GM19239 (cell line): ENCODE measurements around the gene HHAT.

ENCODE experiments used
- DNase-seq: peaks from one replicate; pipeline ENCODE4 v3.0.0; 2011; ENCODE audit warnings: low spot score; ENCODE audit not compliant: insufficient read length
- FAIRE-seq: peaks from 2 replicates; lab custom pipeline; 2011; peaks lifted over from hg19 to GRCh38; lab: Jason Lieb, UNC

Gene HHAT

GRCh38 chr1:210313046-210313595 is 15.6 kb upstream of the HHAT start:
- no peak for FAIRE-seq
- no peak for DNase-seq

DNA sequence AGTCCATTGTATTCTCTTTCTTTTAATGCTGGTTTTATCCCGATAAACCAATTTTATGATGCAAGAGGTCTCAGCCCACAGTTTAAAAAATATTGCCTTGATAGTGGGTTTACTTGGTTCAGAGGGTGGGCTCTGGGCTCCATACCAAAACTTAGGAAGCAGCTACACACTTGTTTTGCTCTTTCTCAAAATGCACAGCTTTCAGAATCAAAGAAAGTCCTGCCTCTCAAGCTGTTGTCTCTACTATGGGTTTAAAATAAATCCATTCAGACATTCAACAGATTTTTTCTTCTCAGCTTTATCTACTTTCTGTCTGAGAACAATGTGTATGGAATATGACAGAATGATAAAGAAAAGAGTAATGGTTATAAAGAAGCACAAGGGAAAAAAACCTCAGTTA is 14.8 kb upstream of the HHAT start:
- no peak for DNase-seq
- no peak for FAIRE-seq

DNA sequence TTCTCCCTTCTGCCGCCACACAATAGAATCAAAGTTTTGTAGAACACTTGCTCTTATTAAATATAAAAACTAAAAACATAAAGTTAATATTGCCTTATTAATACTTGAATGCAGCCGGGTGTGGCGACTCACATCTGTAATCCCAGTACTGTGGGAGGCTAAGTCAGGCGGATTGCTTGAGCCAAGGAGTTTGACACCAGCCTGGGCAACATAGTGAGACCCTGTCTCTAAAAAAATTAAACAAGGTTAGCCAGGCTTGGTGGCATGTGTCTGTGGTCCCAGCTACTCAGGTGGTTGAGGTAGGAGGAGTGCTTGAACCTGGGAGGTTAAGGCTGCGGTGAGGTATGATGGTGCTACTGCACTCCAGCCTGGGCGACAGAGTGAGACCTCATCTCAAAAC is 13.2 kb upstream of the HHAT start:
- no peak for DNase-seq
- FAIRE-seq: no peak

- FAIRE-seq: no peak
- DNase-seq: no peak
These were observed 7.6 kb upstream of the HHAT start for GRCh38 chr1:210321131-210321530.

DNA sequence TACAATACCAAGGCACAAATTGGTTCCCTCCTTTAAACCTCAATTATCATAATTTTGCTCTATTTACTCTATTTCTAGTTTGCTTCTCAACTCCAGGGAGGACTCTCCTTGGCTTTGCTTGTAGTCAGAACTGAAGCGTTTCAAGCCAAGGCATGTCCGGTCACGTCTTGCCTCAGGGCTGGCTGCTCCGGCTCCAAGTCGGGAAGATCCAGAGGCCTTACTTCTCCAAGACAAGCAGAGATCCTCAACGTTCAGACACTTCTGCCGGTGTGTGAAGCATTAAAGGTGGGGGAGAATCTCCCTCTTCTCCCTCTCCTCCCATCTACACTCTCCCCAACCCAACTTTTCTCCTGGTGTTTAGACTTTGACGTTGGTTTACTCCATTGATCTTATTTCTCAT is 7.2 kb upstream of the HHAT start:
- DNase-seq (no peak), FAIRE-seq (no peak)

DNA sequence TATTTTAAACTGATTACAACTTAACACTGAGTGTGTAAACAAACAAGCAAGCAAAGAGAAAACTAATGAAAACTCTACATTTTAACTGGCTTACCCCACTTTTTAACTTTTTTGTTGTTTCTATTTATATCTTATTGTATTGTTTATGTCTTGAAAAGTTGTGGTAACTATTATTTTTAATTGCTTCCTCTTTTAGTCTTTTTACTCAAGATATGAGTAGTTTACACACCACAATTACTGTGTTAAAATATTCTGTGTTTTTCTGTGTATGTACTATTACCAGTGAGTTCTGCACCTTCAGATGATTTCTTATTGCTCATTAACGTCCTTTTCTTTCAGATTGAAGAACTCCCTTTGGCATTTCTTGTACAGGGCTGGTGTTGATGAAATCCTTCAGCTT is 4.7 kb upstream of the HHAT start:
- FAIRE-seq (peak; percentile 42), DNase-seq (no peak)

DNA sequence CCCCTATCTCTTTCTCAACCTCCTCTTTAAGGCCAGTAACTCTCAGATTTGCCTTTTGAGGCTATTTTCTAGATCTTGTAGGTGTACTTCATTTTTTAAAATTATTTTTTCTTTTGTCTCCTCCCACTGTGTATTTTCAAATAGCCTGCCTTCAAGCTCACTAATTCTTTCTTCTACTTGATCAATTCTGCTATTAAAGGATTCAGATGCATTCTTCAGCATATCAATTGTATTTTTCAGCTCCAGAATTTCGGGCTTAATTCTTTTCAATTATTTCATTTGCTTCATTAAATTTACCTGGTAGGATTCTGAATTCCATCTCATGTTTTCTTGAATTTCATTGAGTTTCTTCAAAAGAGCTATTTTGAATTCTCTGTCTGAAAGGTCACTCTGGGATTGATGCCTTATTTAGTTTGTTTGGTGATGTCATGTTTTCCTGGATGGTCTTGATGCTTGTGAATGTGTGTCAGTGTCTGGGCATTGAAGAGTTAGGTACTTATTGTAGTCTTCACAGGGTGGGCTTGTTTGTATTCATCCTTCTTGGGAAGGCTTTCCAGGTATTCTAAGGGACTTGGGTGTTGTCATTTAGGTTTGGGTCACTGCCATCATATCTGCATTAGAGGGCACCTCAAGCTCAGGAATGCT is 3.6 kb upstream of the HHAT start:
- FAIRE-seq: no peak
- no peak for DNase-seq

GRCh38 chr1:210328032-210328745 is 513 bp upstream of the HHAT start:
- FAIRE-seq (peak; percentile 4), DNase-seq (no peak)

GRCh38 chr1:210330279-210330866 is 1.7 kb downstream of the HHAT start:
- no peak for FAIRE-seq
- no peak for DNase-seq

- no peak for DNase-seq
- FAIRE-seq: no peak
These were observed 3.5 kb downstream of the HHAT start for GRCh38 chr1:210332233-210332632.

GRCh38 chr1:210332719-210333398 is 4.2 kb downstream of the HHAT start:
- DNase-seq (no peak), FAIRE-seq (peak; percentile 92)

- FAIRE-seq (no peak), DNase-seq (no peak)
These were observed 6.3 kb downstream of the HHAT start for GRCh38 chr1:210335001-210335400.

- no peak for DNase-seq
- no peak for FAIRE-seq
These were observed 7.7 kb downstream of the HHAT start for GRCh38 chr1:210336362-210336761.

- FAIRE-seq: no peak
- DNase-seq: no peak
These were observed 10.8 kb downstream of the HHAT start for GRCh38 chr1:210339500-210339899.

DNA sequence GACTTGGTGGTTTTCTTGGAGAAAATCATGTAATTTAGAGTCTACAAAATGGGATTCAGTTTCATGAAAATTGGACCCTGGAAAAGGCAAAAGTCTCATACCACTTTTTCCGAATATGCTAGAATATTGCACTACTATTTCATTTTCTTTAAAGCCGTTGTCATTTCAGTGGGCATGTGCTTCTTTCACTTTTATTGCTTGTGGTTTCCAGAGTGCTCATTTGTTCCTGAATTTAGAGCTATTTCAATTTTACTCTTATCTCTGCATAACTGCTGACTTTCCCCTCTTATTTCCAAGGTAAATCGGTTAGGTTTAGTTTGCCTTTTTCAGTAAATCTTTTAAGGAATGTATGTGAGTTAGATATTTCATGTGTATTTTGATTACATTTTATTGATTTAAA is 11.6 kb downstream of the HHAT start:
- peak; percentile 42 for FAIRE-seq
- DNase-seq: no peak

DNA sequence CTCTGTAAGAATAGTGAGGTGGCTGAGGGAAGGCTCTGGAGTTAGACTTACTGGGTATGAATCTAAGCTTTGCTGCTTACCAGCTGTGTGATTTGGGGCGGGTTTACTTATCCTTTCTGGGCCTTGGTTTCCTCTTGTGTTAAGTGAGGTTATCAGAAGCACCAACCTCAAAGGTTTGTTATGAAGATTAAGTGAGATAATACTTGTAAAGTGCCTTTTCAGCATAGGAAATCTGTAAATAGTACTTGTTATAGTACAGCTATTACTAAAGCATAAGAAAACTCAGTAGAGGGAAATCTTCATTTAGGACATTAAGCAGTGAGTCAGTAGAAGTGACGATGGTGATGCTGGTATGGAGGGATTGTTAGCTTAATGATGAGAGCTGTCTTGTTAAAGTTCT is 12.1 kb downstream of the HHAT start:
- no peak for DNase-seq
- FAIRE-seq: peak; percentile 68

DNA sequence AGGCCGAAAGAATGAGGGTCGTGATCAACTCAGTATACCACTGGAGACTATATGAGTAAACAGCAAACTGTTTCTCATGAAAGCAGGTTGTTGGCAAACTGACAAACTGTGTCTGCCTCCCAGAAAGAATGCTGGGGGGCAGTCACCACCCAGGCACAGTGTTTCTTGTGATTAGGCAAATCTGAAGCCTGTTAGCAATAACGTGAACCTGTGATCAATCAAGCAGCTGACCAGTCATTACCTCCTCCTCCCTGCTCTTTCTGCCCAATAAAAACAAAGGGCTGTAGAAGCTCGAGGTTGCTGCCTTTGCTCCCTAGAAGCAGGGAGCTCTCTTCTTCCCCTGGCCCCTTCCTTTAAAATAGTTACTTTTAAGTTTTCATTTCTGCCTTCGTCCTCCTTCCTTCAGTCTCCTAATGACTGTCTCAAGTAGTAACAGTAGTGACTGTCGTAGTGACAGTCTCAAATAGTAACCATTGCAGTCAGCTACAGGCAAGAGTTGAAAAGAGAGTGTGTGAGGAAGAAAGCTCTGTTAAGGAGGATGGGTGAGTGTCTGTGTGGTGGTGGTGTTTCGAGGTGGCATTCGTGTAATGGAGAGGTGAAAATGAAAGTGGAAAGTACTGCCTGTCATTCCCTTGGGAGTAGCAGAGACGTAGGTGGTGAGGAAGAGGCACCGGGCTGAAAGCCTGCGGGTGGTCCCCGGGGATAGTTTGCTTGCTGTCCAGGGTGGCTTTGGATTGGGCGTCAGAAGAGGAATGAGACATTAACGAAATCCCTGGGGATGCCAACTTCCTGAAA is 14.5 kb downstream of the HHAT start:
- FAIRE-seq (peak; percentile 90), DNase-seq (no peak)

DNA sequence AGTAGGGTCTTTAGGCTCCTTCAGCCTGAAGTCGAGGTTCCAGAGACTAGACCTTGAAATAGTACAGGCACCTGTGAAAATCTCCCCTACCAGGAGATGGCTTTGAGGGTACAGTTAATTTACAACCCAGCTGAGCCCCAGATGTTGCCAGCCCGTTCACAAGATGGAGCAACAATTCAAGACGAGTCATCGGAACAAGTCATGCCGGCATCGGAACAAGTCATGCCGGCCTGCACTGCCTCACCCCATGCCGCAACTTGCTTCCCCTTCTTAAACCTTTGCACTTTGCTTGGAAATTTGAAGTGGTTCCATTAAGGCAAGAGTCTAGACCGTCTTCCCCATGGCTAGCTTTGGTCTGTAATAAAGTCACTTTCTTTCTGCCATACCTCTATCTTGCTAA is 16.0 kb downstream of the HHAT start:
- DNase-seq (no peak), FAIRE-seq (no peak)

- FAIRE-seq (no peak), DNase-seq (no peak)
These were observed 18.4 kb downstream of the HHAT start for GRCh38 chr1:210347112-210347511.

GRCh38 chr1:210351496-210351895 is 22.8 kb downstream of the HHAT start:
- FAIRE-seq: no peak
- no peak for DNase-seq
